Central memory CD4-positive, alpha-beta T cell (primary cell): ENCODE data around the gene ZNF232.
A peak's percentile ranks its signal among the peaks of the same experiment; 100 is the strongest.
"Not testable (repeated sequence)": the region's sequence is repeated elsewhere in the genome, so short reads cannot be mapped to it uniquely, and the experiment has no call there.

Experiments used
- DNase-seq: peaks from one replicate; pipeline ENCODE4 v3.0.0; 2022

ZNF232 gene

GRCh38 chr17:5096731-5097100 lies 15.0 kb downstream of the ZNF232 start:
- DNase-seq = no peak

GRCh38 chr17:5092218-5093010 lies 19.3 kb downstream of the ZNF232 start:
- no peak for DNase-seq

- DNase-seq = no peak
These were observed 31.1 kb downstream of the ZNF232 start for GRCh38 chr17:5080591-5080990.

GRCh38 chr17:5078106-5079028 lies 33.3 kb downstream of the ZNF232 start, which contains the start of gene ZFP3:
Gene ZFP3, plus strand, starts transcription at chr17:5078467. Its CDS starts 13,038 bp downstream, at chr17:5091505.
- peak; percentile 61 for DNase-seq

- no peak for DNase-seq
These were observed 33.9 kb downstream of the ZNF232 start for GRCh38 chr17:5077781-5078105.

GRCh38 chr17:5077275-5077674 lies 34.4 kb downstream of the ZNF232 start:
- DNase-seq = not testable (repeated sequence)

- DNase-seq = not testable (repeated sequence)
These were observed 36.2 kb downstream of the ZNF232 start for GRCh38 chr17:5075472-5075871.

GRCh38 chr17:5069724-5070123 lies 42.0 kb downstream of the ZNF232 start:
- no peak for DNase-seq

GRCh38 chr17:5068236-5068635 lies 43.4 kb downstream of the ZNF232 start:
- no peak for DNase-seq

GRCh38 chr17:5065227-5065744 lies 46.4 kb downstream of the ZNF232 start:
- DNase-seq = no peak
